ENCODE data around the gene HSD17B11.

DNA sequence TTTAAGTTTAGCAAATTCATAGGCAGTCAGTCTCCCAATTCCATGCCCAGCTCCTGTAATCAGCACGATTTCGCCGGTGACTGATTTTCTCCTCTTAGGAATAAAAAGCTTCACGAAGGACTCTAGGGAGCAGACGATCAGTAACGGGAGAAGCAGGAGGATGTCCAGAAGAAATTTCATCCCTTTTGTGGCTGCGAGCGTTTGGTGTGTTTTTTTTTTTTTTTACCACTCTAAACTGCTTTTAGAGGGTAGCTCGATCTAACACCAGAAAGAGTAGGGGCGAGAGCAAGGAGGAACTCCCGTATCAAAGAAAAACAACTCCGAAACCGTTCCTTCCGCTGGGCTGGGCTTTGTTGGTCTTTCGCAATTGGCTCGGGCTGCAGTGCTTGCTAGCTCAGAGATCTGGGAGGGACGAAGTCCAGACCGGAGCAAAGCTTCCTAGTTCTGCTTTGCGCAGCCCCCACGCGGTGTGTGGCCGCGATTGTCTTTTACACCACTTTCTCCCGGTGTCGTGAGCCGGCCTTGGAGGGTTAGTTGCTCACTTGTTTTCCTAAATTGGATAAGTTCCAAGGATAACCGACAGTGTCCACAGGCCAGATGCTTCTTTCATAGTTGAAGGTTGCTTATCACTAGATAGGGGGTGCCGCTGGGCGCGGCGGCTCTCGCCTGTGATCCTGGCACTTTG lies at the start of gene HSD17B11:
- TF ChIP-seq, protein P1, sequence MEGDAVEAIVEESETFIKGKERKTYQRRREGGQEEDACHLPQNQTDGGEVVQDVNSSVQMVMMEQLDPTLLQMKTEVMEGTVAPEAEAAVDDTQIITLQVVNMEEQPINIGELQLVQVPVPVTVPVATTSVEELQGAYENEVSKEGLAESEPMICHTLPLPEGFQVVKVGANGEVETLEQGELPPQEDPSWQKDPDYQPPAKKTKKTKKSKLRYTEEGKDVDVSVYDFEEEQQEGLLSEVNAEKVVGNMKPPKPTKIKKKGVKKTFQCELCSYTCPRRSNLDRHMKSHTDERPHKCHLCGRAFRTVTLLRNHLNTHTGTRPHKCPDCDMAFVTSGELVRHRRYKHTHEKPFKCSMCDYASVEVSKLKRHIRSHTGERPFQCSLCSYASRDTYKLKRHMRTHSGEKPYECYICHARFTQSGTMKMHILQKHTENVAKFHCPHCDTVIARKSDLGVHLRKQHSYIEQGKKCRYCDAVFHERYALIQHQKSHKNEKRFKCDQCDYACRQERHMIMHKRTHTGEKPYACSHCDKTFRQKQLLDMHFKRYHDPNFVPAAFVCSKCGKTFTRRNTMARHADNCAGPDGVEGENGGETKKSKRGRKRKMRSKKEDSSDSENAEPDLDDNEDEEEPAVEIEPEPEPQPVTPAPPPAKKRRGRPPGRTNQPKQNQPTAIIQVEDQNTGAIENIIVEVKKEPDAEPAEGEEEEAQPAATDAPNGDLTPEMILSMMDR (conservative IDR thresholded peaks at IDR 0.05; ENCODE audit: low read depth, low read length): no peak
- no peak for TF ChIP-seq EZH2 (IDR thresholded peaks at IDR 0.05; ENCODE audit: borderline replicate concordance, low read depth, low read length, poor library complexity, severe bottlenecking)

Data from A673 (cell line).